Colonic mucosa (tissue), 4 donors: Measurements from ENCODE around the gene UCP2. TPM values are rescaled to one million over a fixed set of nuclear protein-coding genes. Genes with fewer than 3 reads are reported as not detected.
A peak's percentile ranks its signal among the peaks of the same experiment; 100 is the strongest.

ENCODE experiments used
- DNase-seq: peaks from one replicate; pipeline ENCODE4 v3.0.0-alpha.2; 2020
- H3K27ac ChIP-seq: fragments of 200-600 bp; one replicate; pipeline ENCODE4 v1.8.0; 2021
- H3K27me3 ChIP-seq: fragments of 200-600 bp; one replicate; pipeline ENCODE4 v1.8.0; 2021
- H3K36me3 ChIP-seq: fragments of 200-600 bp; one replicate; pipeline ENCODE4 v1.8.0; 2021
- H3K4me1 ChIP-seq: fragments of 200-600 bp; one replicate; pipeline ENCODE4 v1.8.0; 2021; ENCODE audit warnings: mild to moderate bottlenecking
- H3K4me3 ChIP-seq: fragments of 200-600 bp; one replicate; pipeline ENCODE4 v1.8.0; 2021
- H3K9ac ChIP-seq, 2 donors: one replicate each; pipeline ENCODE4 v1.7.0; 2013; ENCODE audit warnings: control low read depth in 2 of 2, low read depth in 2 of 2, low read length in 2 of 2
- H3K9me3 ChIP-seq: fragments of 200-600 bp; one replicate; pipeline ENCODE4 v1.8.0; 2021
- intact Hi-C: fragments of 100-400 bp; cut with DNase I; formaldehyde crosslinking; loops from one replicate; pipeline ENCODE4 v1.14.1; 2022
- total RNA-seq, 2 donors: library from RNA; stranded (reverse); fragmentation: NEBNext Ultra II Directional in 1 of 2; extraction: Animal tissue kit (Norgen Biotek cat#: 25700) in 1 of 2; gene quantifications; one replicate each; pipeline ENCODE4 v1.2.1, GENCODE V29; 2021
- TF ChIP-seq, protein P1 (sequence below): fragments of 200-600 bp; IDR thresholded peaks from one replicate; pipeline ENCODE4 v1.8.0; 2022; ENCODE audit warnings: antibody characterized with exemption, mild to moderate bottlenecking
- donor health status: healthy.
- donor health status: DM: no; HTN: no; CAD: no.
- donor health status: DM: no; HTN: no; CAD: no.

The UCP2 gene
- total RNA-seq, 2 donors from 2014 or later: 43.0 to 64.0 TPM

DNA sequence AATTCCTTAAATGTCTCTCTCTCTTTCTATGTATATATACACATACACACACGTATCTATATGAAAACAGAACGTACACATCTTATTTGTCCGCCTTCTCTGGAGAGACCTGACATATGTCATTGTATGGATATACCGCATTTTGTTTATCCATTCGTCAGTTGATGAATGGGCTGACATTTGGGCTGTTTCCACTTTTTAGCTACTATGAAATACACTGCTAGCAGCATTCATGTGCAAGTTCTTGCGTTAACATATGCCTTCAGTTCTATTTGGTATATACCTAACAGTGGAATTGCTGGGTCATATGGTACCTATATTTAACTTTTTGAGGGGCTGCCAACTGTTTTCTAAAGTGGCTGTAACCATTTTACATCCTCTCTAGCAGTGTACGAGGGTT, 49.9 kb downstream of the UCP2 start:
- no peak overlapping the region for H3K4me3 ChIP-seq
- H3K27me3 ChIP-seq: no peaks in the 10 kb centered on the region
- TF ChIP-seq, protein P1, sequence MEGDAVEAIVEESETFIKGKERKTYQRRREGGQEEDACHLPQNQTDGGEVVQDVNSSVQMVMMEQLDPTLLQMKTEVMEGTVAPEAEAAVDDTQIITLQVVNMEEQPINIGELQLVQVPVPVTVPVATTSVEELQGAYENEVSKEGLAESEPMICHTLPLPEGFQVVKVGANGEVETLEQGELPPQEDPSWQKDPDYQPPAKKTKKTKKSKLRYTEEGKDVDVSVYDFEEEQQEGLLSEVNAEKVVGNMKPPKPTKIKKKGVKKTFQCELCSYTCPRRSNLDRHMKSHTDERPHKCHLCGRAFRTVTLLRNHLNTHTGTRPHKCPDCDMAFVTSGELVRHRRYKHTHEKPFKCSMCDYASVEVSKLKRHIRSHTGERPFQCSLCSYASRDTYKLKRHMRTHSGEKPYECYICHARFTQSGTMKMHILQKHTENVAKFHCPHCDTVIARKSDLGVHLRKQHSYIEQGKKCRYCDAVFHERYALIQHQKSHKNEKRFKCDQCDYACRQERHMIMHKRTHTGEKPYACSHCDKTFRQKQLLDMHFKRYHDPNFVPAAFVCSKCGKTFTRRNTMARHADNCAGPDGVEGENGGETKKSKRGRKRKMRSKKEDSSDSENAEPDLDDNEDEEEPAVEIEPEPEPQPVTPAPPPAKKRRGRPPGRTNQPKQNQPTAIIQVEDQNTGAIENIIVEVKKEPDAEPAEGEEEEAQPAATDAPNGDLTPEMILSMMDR: no peak
- no peaks in the 10 kb centered on the region for H3K9me3 ChIP-seq
- H3K36me3 ChIP-seq: no peaks in the 10 kb centered on the region
- DNase-seq: no peak
- no peaks in the 10 kb centered on the region for H3K4me1 ChIP-seq
- no peak overlapping the region for H3K9ac ChIP-seq
- no peak overlapping the region for H3K27ac ChIP-seq
- intact Hi-C loops: no loop called here

DNA sequence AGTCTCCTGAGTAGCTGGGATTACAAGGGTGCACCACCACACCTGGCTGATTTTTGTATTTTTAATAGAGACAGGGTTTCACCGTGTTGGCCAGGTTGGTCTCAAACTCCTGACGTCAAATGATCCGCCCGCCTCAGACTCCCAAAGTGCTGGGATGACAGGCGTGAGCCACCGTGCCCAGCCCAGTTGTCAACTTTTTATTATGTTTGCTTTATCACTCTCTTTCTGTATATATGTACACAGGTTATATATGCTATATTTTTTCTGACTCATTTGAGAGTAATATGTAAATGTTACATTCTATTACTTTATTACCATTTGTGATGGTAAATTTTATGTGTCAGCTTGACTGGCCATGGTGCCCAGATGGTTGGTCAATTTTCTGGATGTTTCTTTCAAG, 50.7 kb downstream of the UCP2 start:
- TF ChIP-seq, protein P1: no peak
- no peaks in the 10 kb centered on the region for H3K9me3 ChIP-seq
- H3K36me3 ChIP-seq: no peaks in the 10 kb centered on the region
- H3K27me3 ChIP-seq: no peaks in the 10 kb centered on the region
- H3K27ac ChIP-seq: no peak overlapping the region
- H3K4me3 ChIP-seq: no peak overlapping the region
- peak; percentile 32 for DNase-seq
- intact Hi-C loops: no loop called here
- H3K4me1 ChIP-seq: no peaks in the 10 kb centered on the region
- no peak overlapping the region for H3K9ac ChIP-seq

DNA sequence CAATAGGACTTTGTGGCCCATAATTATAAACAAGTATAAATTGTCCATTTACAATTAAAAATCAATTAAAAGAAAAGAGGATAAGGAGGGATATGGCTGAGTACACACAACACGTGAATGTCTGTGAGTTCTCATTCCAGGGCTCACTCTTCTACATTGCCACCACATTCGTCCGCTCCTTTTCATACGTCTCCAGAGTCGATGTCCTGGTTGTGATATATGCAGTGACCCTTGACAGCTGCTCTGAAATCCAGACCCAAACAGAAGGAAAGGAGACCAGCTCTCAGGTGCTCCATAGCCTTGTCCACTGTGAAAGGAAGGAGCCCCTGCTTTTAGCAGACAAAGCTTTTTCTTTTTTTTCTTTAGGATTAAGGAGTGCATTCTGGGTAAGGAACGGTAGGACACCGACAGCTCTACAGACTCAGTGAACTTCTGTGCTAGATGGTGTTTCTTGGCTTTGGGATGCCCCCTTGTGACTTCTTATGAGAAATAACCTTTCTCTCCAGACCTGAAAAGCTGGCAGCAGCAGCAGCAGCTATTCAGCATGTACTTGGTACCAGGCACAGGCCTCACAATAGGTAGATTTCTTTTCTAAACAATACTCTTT, 51.5 kb downstream of the UCP2 start:
- no peak overlapping the region for H3K9ac ChIP-seq
- no peaks in the 10 kb centered on the region for H3K9me3 ChIP-seq
- H3K27ac ChIP-seq: no peak overlapping the region
- H3K4me1 ChIP-seq: no peaks in the 10 kb centered on the region
- peak; percentile 29 for DNase-seq
- no peaks in the 10 kb centered on the region for H3K36me3 ChIP-seq
- no peaks in the 10 kb centered on the region for H3K27me3 ChIP-seq
- TF ChIP-seq, protein P1: no peak
- no peak overlapping the region for H3K4me3 ChIP-seq
- intact Hi-C loops: no loop called here

DNA sequence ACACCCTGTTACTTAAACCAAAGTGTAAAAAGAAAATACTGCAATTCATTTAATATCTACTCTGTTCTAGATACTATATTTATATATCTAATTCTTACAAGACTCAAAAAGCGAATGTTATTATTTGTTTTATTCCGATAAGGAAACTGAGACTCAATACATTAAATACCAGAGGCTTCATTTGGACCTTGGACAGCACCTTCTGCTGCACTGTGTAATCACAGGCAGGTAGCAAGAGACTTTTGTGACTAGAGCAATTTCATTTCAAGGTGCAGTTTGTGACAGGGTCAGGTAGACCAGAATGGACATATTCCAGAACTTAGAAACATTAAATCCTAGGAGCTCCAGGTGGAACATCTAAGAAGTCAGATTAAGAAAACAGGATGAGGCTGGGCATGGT, 53.3 kb downstream of the UCP2 start:
- Histone ChIP-seq H3K27ac (no peak overlapping the region), H3K9me3 (no peaks in the 10 kb centered on the region), H3K4me1 (no peaks in the 10 kb centered on the region), H3K27me3 (no peaks in the 10 kb centered on the region), H3K4me3 (no peak overlapping the region), H3K36me3 (peaks cover under 1% of the 10 kb centered on the region), H3K9ac (no peak overlapping the region)
- DNase-seq: no peak
- intact Hi-C loops: no loop called here
- TF ChIP-seq, protein P1: no peak

Other genes starting within 250 kb of the UCP2 start
- 100 to 1,000 TPM; 160 to 198 TPM for gene RAB6A, start 221.8 kb downstream of the UCP2 start, total RNA-seq
- gene MRPL48, start 195.0 kb downstream of the UCP2 start, total RNA-seq: 10 to 100 TPM; 44.4 to 49.8 TPM
- 100 to 1,000 TPM in 1 of 2 donors, 10 to 100 TPM in 1; 60.8 to 111 TPM for gene COA4, start 106.0 kb downstream of the UCP2 start, total RNA-seq
- 10 to 100 TPM; 13.2 to 17.8 TPM for gene PAAF1, start 105.8 kb downstream of the UCP2 start, total RNA-seq
- not detected for gene DNAJB13, start 31.8 kb downstream of the UCP2 start, total RNA-seq
- 1 to 10 TPM in 1 of 2 donors, under 1 TPM in 1; 0.66 to 1.5 TPM for gene UCP3, start 26.2 kb upstream of the UCP2 start, total RNA-seq
- 10 to 100 TPM; 19.9 to 25.7 TPM for gene C2CD3, start 188.2 kb upstream of the UCP2 start, total RNA-seq
- 10 to 100 TPM; 44.1 to 61.5 TPM for gene PPME1, start 188.4 kb upstream of the UCP2 start, total RNA-seq